Neural progenitor cell (in vitro differentiated cells): ENCODE results near the gene MYO16.

Source experiments
- CTCF ChIP-seq: fragments of 200-600 bp; sonication (generic); IDR thresholded peaks from 2 replicates; pipeline ENCODE4 v1.5.1; 2017; ENCODE audit warnings: antibody characterized with exemption, mild to moderate bottlenecking
- EZH2phosphoT487 ChIP-seq: fragments of 200-600 bp; sonication (generic); IDR thresholded peaks from 2 replicates; pipeline ENCODE4 v1.6.1; 2017; ENCODE audit warnings: antibody characterized with exemption

- TF ChIP-seq CTCF: no peak
- no peak for TF ChIP-seq EZH2phosphoT487
These were observed 61.3 kb downstream of the MYO16 start for GRCh38 chr13:108690726-108691125.
